GM12875 (cell line): ENCODE data around the gene NFE2.

Source experiments
- H3K4me3 ChIP-seq: one replicate; pipeline ENCODE4 v1.5.1; 2011; ENCODE audit warnings: low read depth, low read length, control low read depth
- CTCF ChIP-seq: IDR thresholded peaks from 2 replicates; pipeline ENCODE4 v1.5.1; 2011; ENCODE audit warnings: low read depth, mild to moderate bottlenecking, control low read depth, inconsistent platforms, low read length, moderate library complexity, borderline replicate concordance; ENCODE audit not compliant: insufficient read depth

The NFE2 gene

GRCh38 chr12:54266852-54267251, 34.0 kb downstream of the NFE2 start:
- TF ChIP-seq CTCF, result no peak
- H3K4me3 ChIP-seq, result no peak overlapping the region

DNA sequence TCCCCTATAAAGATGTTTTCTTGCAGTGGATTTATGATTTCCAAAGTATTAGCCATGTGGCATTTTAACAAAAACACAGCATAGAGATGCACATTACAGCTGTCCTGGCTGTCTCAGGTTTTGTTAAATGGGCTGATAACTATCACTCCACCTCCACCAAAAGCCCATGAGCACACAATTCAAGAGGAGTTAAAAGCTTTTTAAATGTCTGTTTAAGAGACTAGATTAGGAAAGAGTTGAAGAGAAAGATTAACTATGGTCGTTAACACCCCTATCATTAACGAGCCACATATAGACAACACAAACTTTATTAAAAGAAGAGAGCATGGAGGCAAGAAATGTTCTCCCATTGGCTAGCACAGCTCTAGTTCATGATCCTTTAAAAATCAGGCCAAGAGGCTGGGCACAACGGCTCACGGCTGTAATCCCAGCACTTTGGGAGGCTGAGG, 35.4 kb downstream of the NFE2 start:
- no peak overlapping the region for H3K4me3 ChIP-seq
- no peak for TF ChIP-seq CTCF

- no peak overlapping the region for H3K4me3 ChIP-seq
- TF ChIP-seq CTCF, result no peak
Measured at GRCh38 chr12:54262403-54262925, 38.4 kb downstream of the NFE2 start.

DNA sequence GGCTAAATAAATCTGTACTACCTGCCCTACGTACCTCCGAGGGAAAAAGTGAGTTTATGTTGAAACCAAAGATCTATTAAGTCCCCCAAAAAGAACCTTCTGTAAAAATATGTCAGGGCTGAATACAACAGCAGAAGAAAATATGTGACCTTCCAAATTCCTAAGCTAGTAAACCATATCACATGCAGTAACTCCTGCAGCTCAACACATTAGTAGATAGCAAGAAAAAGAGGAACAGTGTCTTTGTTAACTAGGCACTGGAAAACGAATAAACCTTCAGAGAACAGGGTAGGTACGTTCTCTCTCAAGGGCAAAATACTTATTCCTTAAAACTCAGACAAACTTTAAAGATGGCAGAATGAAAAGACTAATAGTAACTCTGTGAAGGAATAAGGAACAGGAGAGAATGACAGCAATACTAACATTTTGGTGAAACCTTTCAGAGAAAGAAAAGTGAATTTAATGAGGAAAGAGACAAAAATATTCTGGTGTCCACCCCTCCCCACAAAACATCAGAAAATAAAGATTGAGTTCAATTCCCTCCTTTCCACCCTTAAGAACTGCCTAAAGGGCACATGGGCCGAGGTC, 38.9 kb downstream of the NFE2 start:
- TF ChIP-seq CTCF, result no peak

DNA sequence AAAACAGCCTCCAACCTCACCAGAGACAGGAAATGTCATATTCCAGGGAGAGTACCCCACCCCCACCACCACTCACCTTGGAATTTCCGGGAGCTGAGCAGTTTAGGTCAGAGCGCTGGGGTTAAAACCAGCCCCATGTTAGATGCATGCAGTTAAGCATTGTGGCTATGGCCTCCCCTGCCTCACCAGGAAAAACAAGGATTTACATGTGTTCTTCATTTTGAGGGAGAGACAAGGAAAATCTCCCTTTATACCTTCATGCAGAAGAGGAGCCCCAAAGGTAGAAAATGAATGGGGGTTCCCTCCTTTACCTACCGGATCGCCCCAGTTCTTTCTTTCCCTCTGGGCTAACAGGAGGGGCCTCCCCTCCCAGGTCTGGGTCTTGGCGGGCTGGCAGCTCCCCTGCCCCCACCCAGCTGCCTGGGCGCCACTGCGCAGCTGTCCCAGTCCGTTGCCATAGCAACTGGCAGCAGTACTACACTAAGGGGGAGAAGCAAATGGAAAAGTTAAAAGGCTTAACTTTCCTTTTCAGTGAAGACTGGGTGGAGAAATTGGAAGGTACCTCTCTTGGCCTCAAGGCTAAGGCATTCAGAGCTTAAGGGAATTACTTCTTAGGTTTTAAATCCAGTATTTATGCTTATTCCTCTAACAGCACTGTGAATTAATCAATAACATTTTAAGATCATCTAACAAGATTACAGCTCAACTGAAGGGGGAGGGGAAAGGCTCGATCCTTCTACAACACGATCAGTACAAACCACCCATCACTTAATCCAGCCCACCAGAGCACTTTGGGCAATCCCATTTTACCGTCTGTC, 41.4 kb downstream of the NFE2 start:
- TF ChIP-seq CTCF, result no peak

More for the DNA sequence above, 38.9 kb downstream of the NFE2 start:
- no peak overlapping the region for H3K4me3 ChIP-seq

DNA sequence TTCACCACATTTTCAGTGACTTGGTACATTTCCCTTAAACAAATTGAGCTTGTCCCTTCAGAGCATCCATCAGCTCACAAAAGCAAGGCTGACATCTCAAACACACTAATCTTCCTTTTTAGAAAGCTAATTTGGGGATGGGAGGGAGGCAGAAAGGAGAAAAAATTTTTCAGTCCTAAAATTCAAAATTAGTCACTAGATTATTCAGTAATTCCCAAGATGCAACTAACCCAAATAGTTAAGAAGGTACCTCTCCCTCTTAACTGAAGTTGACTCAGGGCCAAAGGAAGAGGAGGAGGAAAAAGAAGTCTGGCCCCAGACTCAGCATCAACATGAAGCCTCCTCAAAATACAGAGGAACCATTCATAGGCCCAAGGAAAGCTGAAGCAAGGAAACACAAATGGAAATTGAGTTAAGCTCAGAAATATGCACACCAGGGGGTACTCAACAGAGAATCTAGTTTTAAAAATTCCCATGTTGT, 42.6 kb downstream of the NFE2 start:
- no peak for TF ChIP-seq CTCF
- H3K4me3 ChIP-seq, result no peak overlapping the region

More for the DNA sequence above, 41.4 kb downstream of the NFE2 start:
- H3K4me3 ChIP-seq, result no peak overlapping the region
